Kidney (tissue), 14 donors: ENCODE data around the gene ZBTB22. TPM values are rescaled to one million over a fixed set of nuclear protein-coding genes. Genes with fewer than 3 reads are reported as not detected.

Source experiments
- DNase-seq, 5 donors: peaks; one replicate each; pipeline ENCODE4 v3.0.0-alpha.2; 2013 to 2020
- FAIRE-seq: peaks from 2 replicates; lab custom pipeline; 2012; peaks lifted over from hg19 to GRCh38; lab: Jason Lieb, UNC
- H3K27ac ChIP-seq, 2 donors: one replicate each; pipeline ENCODE4 v1.7.0; 2013; ENCODE audit warnings: low read depth in 2 of 2, low read length in 2 of 2, inconsistent platforms in 1 of 2
- H3K27me3 ChIP-seq: one replicate; pipeline ENCODE4 v1.7.1; 2013; ENCODE audit warnings: low read length, inconsistent platforms; ENCODE audit not compliant: control insufficient read depth, insufficient read depth
- H3K36me3 ChIP-seq, 3 donors: one replicate each; pipeline versions ENCODE4 v1.7.0 to v1.7.1; 2013; ENCODE audit warnings: low read length in 3 of 3, control low read depth in 1 of 3, inconsistent platforms in 1 of 3; ENCODE audit not compliant: insufficient read depth in 3 of 3, control insufficient read depth in 2 of 3
- H3K4me1 ChIP-seq, 3 donors: one replicate each; pipeline versions ENCODE4 v1.7.0 to v1.7.1; 2013; ENCODE audit warnings: low read length in 3 of 3, inconsistent platforms in 1 of 3, low read depth in 1 of 3; ENCODE audit not compliant: control insufficient read depth in 2 of 3, insufficient read depth in 2 of 3
- H3K4me3 ChIP-seq, 3 donors: one replicate each; pipeline versions ENCODE4 v1.7.0 to v1.8.1; 2013; ENCODE audit warnings: low read length in 3 of 3, control low read depth in 1 of 3, inconsistent platforms in 1 of 3
- H3K9ac ChIP-seq, 3 donors: one replicate each; pipeline versions ENCODE4 v1.7.0 to v1.7.1; 2013; ENCODE audit warnings: low read length in 3 of 3, control low read depth in 1 of 3, inconsistent platforms in 1 of 3
- H3K9me3 ChIP-seq, 3 donors: one replicate each; pipeline versions ENCODE4 v1.7.0 to v1.7.1; 2013; ENCODE audit warnings: low read length in 3 of 3, control low read depth in 1 of 3, inconsistent platforms in 1 of 3; ENCODE audit not compliant: control insufficient read depth in 2 of 3, insufficient read depth in 1 of 3
- intact Hi-C: fragments of 100-400 bp; cut with DNase I; formaldehyde crosslinking; loops from one replicate; pipeline ENCODE4 v1.11.1; 2022
- polyA plus RNA-seq: library from polyadenylated mRNA; stranded (reverse); fragments of 350-450 nt; fragmentation: Illumina TruSeq; extraction: RNeasy Lipid Tissue Mini Kit (QIAGEN cat#74804); gene quantifications from one replicate; pipeline ENCODE4 v1.2.3, GENCODE V29; 2014; ENCODE audit warnings: low read depth, low replicate concordance; ENCODE audit not compliant: insufficient read depth
- total RNA-seq: library from RNA; stranded (reverse); fragmentation: NEBNext Ultra II Directional; extraction: Animal tissue kit (Norgen Biotek cat#: 25700); gene quantifications from one replicate; pipeline ENCODE4 v1.2.1, GENCODE V29; 2021
- TF ChIP-seq, protein P1 (sequence below): IDR thresholded peaks from 3 replicates; pipeline ENCODE4 v1.5.1; 2012; ENCODE audit warnings: mild to moderate bottlenecking, moderate library complexity, borderline replicate concordance; ENCODE audit not compliant: insufficient read depth; ENCODE audit errors: extremely low read depth
- donor health status: control.
- donor health status: control.
- donor health status: control.
- donor health status: control.
- donor health status: control.
- donor health status: DM: yes; HTN: yes; CAD: no.
- donor health status: Normal renal cell carcinoma (clear cell type).

Gene ZBTB22
- total and polyA plus RNA-seq, 2 donors from 2014 or later = 16.3 to 22.9 TPM

GRCh38 chr6:33279257-33279695, 38.3 kb downstream of the ZBTB22 start:
- Histone ChIP-seq H3K27ac (no peak overlapping the region), H3K9ac (no peak overlapping the region), H3K9me3 (no peaks in the 10 kb centered on the region), H3K36me3 (peaks cover 2 to 26% (median 18%) of the 10 kb centered on the region in 3 donors), H3K4me3 (no peak overlapping the region), H3K4me1 (peaks cover 0 to 16% (median 6%) of the 10 kb centered on the region in 3 donors), H3K27me3 (no peaks in the 10 kb centered on the region)
- FAIRE-seq (no peak), DNase-seq (peak in 1 of 5 donors; percentile 71)
- TF ChIP-seq, protein P1, sequence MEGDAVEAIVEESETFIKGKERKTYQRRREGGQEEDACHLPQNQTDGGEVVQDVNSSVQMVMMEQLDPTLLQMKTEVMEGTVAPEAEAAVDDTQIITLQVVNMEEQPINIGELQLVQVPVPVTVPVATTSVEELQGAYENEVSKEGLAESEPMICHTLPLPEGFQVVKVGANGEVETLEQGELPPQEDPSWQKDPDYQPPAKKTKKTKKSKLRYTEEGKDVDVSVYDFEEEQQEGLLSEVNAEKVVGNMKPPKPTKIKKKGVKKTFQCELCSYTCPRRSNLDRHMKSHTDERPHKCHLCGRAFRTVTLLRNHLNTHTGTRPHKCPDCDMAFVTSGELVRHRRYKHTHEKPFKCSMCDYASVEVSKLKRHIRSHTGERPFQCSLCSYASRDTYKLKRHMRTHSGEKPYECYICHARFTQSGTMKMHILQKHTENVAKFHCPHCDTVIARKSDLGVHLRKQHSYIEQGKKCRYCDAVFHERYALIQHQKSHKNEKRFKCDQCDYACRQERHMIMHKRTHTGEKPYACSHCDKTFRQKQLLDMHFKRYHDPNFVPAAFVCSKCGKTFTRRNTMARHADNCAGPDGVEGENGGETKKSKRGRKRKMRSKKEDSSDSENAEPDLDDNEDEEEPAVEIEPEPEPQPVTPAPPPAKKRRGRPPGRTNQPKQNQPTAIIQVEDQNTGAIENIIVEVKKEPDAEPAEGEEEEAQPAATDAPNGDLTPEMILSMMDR = no peak
- intact Hi-C loops = no loop called here

DNA sequence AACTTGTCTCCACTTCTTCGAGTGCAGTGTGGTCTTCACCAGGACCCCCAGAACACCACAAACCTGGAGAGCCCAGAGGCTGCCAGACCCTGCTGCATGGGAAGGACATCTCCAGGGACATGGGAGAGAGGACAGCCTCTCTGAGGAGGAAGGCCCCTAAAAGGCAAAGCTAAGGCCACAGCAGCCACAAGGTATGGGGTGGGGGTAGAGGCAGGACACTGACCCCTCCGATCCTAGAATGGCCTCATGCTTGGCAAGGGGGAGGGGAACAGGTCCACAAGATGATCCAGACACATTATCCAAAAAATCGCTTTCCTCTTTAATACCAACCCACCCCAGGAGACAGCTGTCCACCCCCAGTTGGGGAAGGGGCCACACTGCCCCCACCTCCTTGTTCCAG, 38.7 kb downstream of the ZBTB22 start:
- no peak overlapping the region for H3K4me3 ChIP-seq
- FAIRE-seq (no peak), DNase-seq (peak in 1 of 5 donors; percentile 37)
- peaks cover 0 to 19% (median 6%) of the 10 kb centered on the region in 3 donors for H3K4me1 ChIP-seq
- peaks cover 2 to 28% (median 20%) of the 10 kb centered on the region in 3 donors for H3K36me3 ChIP-seq
- TF ChIP-seq, protein P1 = no peak
- H3K27ac ChIP-seq = no peak overlapping the region
- H3K9me3 ChIP-seq = no peaks in the 10 kb centered on the region
- no peak overlapping the region for H3K9ac ChIP-seq
- no peaks in the 10 kb centered on the region for H3K27me3 ChIP-seq
- intact Hi-C loops = no loop called here

- H3K4me3 ChIP-seq = no peak overlapping the region
These were observed 39.2 kb downstream of the ZBTB22 start for GRCh38 chr6:33278392-33278741.

More at GRCh38 chr6:33278392-33278741, 39.2 kb downstream of the ZBTB22 start:
- TF ChIP-seq, protein P1 = no peak
- H3K9ac ChIP-seq = no peak overlapping the region
- FAIRE-seq = no peak
- no peaks in the 10 kb centered on the region for H3K27me3 ChIP-seq
- H3K9me3 ChIP-seq = no peaks in the 10 kb centered on the region
- DNase-seq = no peak
- peaks cover 4 to 28% (median 20%) of the 10 kb centered on the region in 3 donors for H3K36me3 ChIP-seq
- H3K27ac ChIP-seq = no peak overlapping the region
- peaks cover 2 to 20% (median 6%) of the 10 kb centered on the region in 3 donors for H3K4me1 ChIP-seq
- intact Hi-C loops = no loop called here
